Retinal pigment epithelial cell (primary cell): Measurements from ENCODE around the gene POF1B.
"Not testable (repeated sequence)": the region's sequence is repeated elsewhere in the genome, so short reads cannot be mapped to it uniquely, and the experiment has no call there.

Experiments
- DNase-seq: peaks from one replicate; pipeline ENCODE4 v3.0.0-alpha.2; 2010; ENCODE audit warnings: low read depth
- H3K4me3 ChIP-seq: 2 replicates; pipeline ENCODE4 v1.5.1; 2011; ENCODE audit warnings: mild to moderate bottlenecking, low read length, control low read depth, moderate library complexity
- CTCF ChIP-seq: conservative IDR thresholded peaks from 2 replicates; pipeline ENCODE4 v1.5.1; 2011; ENCODE audit warnings: low read depth, low read length, control low read depth, inconsistent platforms

POF1B gene

GRCh38 chrX:85309717-85310116 is 69.7 kb downstream of the POF1B start:
- no peak for TF ChIP-seq CTCF
- H3K4me3 ChIP-seq, result no peak overlapping the region
- no peak for DNase-seq

GRCh38 chrX:85303544-85303943 is 75.9 kb downstream of the POF1B start:
- DNase-seq, result no peak
- TF ChIP-seq CTCF, result no peak

DNA sequence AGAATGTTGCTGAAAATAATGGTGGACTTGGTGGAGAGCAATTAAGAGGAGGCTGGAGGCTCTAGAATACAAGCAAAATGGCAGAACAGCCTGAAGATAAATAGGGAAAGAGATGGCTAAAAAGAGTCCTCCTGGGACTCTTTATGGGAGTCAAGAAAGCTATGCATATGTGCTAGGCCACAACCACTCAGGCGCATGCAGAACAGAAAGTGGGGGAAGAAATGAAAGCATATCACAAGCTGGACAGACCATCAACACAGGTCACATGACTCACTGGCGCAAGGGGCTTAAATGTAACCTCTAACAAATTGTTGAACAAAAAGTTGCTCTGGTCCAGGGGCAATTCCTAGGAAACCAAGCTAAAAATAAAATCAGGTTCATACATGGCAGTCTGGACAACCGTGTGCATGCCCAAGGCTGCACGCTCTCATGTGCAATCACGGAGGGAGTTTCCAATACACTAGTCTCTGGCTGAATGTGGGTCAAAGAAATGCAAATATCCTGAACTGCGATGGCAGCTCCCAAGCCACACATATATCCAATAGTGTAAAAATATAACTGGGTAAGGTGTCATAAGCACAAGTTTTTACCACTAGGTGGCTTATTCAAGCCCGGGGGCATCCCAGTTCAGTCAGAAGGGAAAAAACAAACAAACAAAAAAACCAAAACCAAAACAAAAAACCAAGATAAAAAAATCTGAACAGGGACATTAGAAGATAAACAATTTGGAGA is 90.3 kb downstream of the POF1B start:
- no peak for TF ChIP-seq CTCF
- no peak overlapping the region for H3K4me3 ChIP-seq
- DNase-seq, result no peak

More at GRCh38 chrX:85303544-85303943, 75.9 kb downstream of the POF1B start:
- no peak overlapping the region for H3K4me3 ChIP-seq

- DNase-seq, result not testable (repeated sequence)
Observed at GRCh38 chrX:85285286-85285685, 94.2 kb downstream of the POF1B start.

GRCh38 chrX:85244450-85245211 is 134.8 kb downstream of the POF1B start:
- H3K4me3 ChIP-seq, result peak overlapping the region; percentile 77
- no peak for DNase-seq
- no peak for TF ChIP-seq CTCF

More at GRCh38 chrX:85285286-85285685, 94.2 kb downstream of the POF1B start:
- not testable (repeated sequence) for H3K4me3 ChIP-seq

DNA sequence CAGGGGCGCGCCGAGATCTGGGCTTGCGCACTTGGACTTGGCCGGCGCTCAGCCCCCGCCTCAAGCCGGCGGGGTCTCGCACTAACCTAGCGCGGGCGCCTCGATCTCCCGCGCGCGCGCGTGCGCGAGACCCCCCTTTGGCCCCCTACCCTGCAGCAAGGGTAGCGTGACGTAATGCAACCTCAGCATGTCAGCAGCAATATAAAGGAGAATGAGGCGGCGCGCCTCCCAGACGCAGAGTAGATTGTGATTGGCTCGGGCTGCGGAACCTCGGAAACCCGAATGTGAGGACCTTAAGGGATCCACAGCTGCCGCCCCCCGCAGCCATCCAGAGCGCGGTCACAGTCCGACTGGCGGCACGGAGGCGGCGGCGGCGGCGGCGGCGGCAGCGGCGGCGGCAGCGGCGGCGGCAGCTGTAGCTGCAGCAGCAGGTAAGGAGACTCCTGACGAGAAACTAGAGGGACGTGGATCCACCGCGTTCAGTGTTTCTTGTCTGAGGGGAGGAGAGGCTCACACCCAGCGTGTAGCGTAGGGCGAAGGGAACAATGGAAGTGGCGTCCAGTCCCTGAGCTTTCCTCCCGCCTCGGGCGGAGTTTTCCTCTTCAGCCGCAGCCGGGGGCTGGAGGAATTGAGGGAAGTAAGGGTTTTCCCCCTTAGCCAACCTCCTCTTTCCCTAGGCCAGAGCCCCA is 135.6 kb downstream of the POF1B start, which contains the start of the genes SATL1 and ZNF711:
SATL1 (minus strand) TSS at position 19 of the 689 bp plus-strand sequence. CDS start 134,811 bp downstream, outside the sequence.
ZNF711 (plus strand) TSS at position 231 of the 689 bp plus-strand sequence. CDS start 3,582 bp downstream, outside the sequence.
- peak within 1 kb of the TSS; percentile 77 for H3K4me3 ChIP-seq
- DNase-seq, result peak; percentile 16
- no peak for TF ChIP-seq CTCF

- no peak for DNase-seq
- no peak for TF ChIP-seq CTCF
- peak overlapping the region; percentile 77 for H3K4me3 ChIP-seq
Observed at GRCh38 chrX:85243155-85243554, 136.3 kb downstream of the POF1B start.
